Measurements from ENCODE around the gene GRIK2.
A peak's percentile ranks its signal among the peaks of the same experiment; 100 is the strongest.

Gene GRIK2

GRCh38 chr6:101451981-101452380, 58.5 kb downstream of the GRIK2 start:
- FAIRE-seq (no peak), DNase-seq (ENCODE audit: insufficient read length, low spot score) (no peak)

- DNase-seq (ENCODE audit: insufficient read length, low spot score) (no peak), FAIRE-seq (no peak)
Measured at GRCh38 chr6:101453221-101453620, 59.7 kb downstream of the GRIK2 start.

GRCh38 chr6:101454106-101454676, 60.7 kb downstream of the GRIK2 start:
- DNase-seq (ENCODE audit: insufficient read length, low spot score) (peak; percentile 0), FAIRE-seq (no peak)

- DNase-seq (ENCODE audit: insufficient read length, low spot score) (no peak), FAIRE-seq (no peak)
Measured at GRCh38 chr6:101458336-101458735, 64.8 kb downstream of the GRIK2 start.

GRCh38 chr6:101458826-101459225, 65.3 kb downstream of the GRIK2 start:
- DNase-seq (ENCODE audit: insufficient read length, low spot score) (no peak), FAIRE-seq (no peak)

GRCh38 chr6:101462576-101462975, 69.1 kb downstream of the GRIK2 start:
- DNase-seq (ENCODE audit: insufficient read length, low spot score) (peak; percentile 0), FAIRE-seq (no peak)

- no peak for FAIRE-seq
- DNase-seq (ENCODE audit: insufficient read length, low spot score), result no peak
Measured at GRCh38 chr6:101465863-101466262, 72.4 kb downstream of the GRIK2 start.

- DNase-seq (ENCODE audit: insufficient read length, low spot score) (no peak), FAIRE-seq (no peak)
Measured at GRCh38 chr6:101477436-101477835, 83.9 kb downstream of the GRIK2 start.

- FAIRE-seq (no peak), DNase-seq (ENCODE audit: insufficient read length, low spot score) (no peak)
Measured at GRCh38 chr6:101478891-101479290, 85.4 kb downstream of the GRIK2 start.

- FAIRE-seq, result no peak
Measured at GRCh38 chr6:101482606-101483005, 89.1 kb downstream of the GRIK2 start.

GRCh38 chr6:101484781-101485180, 91.3 kb downstream of the GRIK2 start:
- no peak for DNase-seq (ENCODE audit: insufficient read length, low spot score)
- no peak for FAIRE-seq

More at GRCh38 chr6:101482606-101483005, 89.1 kb downstream of the GRIK2 start:
- DNase-seq (ENCODE audit: insufficient read length, low spot score), result no peak

GRCh38 chr6:101486124-101486523, 92.6 kb downstream of the GRIK2 start:
- no peak for DNase-seq (ENCODE audit: insufficient read length, low spot score)
- FAIRE-seq, result no peak

GRCh38 chr6:101486726-101487125, 93.2 kb downstream of the GRIK2 start:
- FAIRE-seq, result no peak
- DNase-seq (ENCODE audit: insufficient read length, low spot score), result no peak

GRCh38 chr6:101489456-101489855, 95.9 kb downstream of the GRIK2 start:
- FAIRE-seq (no peak), DNase-seq (ENCODE audit: insufficient read length, low spot score) (no peak)

- DNase-seq (ENCODE audit: insufficient read length, low spot score) (no peak), FAIRE-seq (no peak)
Measured at GRCh38 chr6:101490857-101491256, 97.3 kb downstream of the GRIK2 start.

GRCh38 chr6:101502818-101503217, 109.3 kb downstream of the GRIK2 start:
- FAIRE-seq, result no peak
- no peak for DNase-seq (ENCODE audit: insufficient read length, low spot score)

- DNase-seq (ENCODE audit: insufficient read length, low spot score), result no peak
Measured at GRCh38 chr6:101509536-101509935, 116.0 kb downstream of the GRIK2 start.

GRCh38 chr6:101513181-101513580, 119.7 kb downstream of the GRIK2 start:
- DNase-seq (ENCODE audit: insufficient read length, low spot score) (no peak), FAIRE-seq (no peak)

More at GRCh38 chr6:101509536-101509935, 116.0 kb downstream of the GRIK2 start:
- no peak for FAIRE-seq

GRCh38 chr6:101516578-101516977, 123.1 kb downstream of the GRIK2 start:
- DNase-seq (ENCODE audit: insufficient read length, low spot score), result no peak
- FAIRE-seq, result no peak

- no peak for FAIRE-seq
- DNase-seq (ENCODE audit: insufficient read length, low spot score), result no peak
Measured at GRCh38 chr6:101517632-101518031, 124.1 kb downstream of the GRIK2 start.

- FAIRE-seq, result no peak
Measured at GRCh38 chr6:101522254-101522653, 128.7 kb downstream of the GRIK2 start.

GRCh38 chr6:101527467-101527866, 134.0 kb downstream of the GRIK2 start:
- DNase-seq (ENCODE audit: insufficient read length, low spot score) (no peak), FAIRE-seq (no peak)

More at GRCh38 chr6:101522254-101522653, 128.7 kb downstream of the GRIK2 start:
- no peak for DNase-seq (ENCODE audit: insufficient read length, low spot score)

GRCh38 chr6:101528801-101529200, 135.3 kb downstream of the GRIK2 start:
- FAIRE-seq (no peak), DNase-seq (ENCODE audit: insufficient read length, low spot score) (no peak)
